ENCODE results near the gene SSU72. TPM values are rescaled to one million over a fixed set of nuclear protein-coding genes. Genes with fewer than 3 reads are reported as not detected.
A peak's percentile ranks its signal among the peaks of the same experiment; 100 is the strongest.
"Not testable (repeated sequence)": the region's sequence is repeated elsewhere in the genome, so short reads cannot be mapped to it uniquely, and the experiment has no call there.

Gene SSU72
- total and polyA plus RNA-seq, 2 donors (not counting 1 experiment from before 2014, with no cell fraction given) = 65.1 to 127 TPM

DNA sequence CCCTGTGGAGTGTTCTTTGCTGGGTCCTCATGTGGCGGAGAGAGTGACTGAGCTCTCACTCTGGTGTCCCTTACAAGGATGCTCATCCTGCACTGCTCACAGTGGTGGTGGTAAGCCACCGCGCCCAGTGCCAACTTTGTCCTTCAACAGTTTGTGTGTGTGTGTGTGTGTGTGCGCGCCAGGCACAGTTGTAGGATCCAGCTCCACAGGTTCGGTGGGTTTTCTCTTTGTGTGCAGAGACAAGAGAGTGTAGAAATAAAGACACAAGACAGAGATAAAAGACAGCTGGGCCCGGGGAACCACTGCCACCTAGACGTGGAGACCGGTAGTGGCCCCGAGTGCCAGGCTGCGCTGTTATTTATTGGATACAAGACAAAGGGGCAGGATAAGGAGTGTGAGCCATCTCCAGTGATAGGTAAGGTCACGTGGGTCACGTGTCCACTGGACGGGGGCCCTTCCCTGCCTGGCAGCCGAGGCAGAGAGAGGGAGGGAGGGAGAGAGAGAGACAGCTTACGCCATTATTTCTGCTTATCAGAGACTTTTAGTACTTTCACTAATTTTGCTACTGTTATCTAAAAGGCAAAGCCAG, 69.8 kb downstream of the SSU72 start:
- H3K4me1 ChIP-seq (ENCODE audit: control insufficient read depth, extremely low read depth, insufficient read depth, low read length); H3K4me2 ChIP-seq (ENCODE audit: extremely low read depth, insufficient read depth, low read length); H3K36me3 ChIP-seq (ENCODE audit: control insufficient read depth, insufficient read depth, low read length); H3K27me3 ChIP-seq (ENCODE audit: control insufficient read depth, insufficient read depth, low read length); H3K79me2 ChIP-seq (ENCODE audit: control insufficient read depth, insufficient read depth, low read length); H3K9me3 ChIP-seq (ENCODE audit: control insufficient read depth, insufficient read depth, low read depth, low read length); H3K9ac ChIP-seq (ENCODE audit: insufficient read depth, low read length); H4K20me1 ChIP-seq (ENCODE audit: control insufficient read depth, extremely low read depth, insufficient read depth, low read length); H3K4me3 ChIP-seq (replicated peaks in 1 of 4; ENCODE audit: control extremely low read depth in 1 of 4, insufficient read depth in 1 of 4, low read depth in 3 of 4, low read length in 4 of 4): not testable (repeated sequence)
- TF ChIP-seq, protein P1, sequence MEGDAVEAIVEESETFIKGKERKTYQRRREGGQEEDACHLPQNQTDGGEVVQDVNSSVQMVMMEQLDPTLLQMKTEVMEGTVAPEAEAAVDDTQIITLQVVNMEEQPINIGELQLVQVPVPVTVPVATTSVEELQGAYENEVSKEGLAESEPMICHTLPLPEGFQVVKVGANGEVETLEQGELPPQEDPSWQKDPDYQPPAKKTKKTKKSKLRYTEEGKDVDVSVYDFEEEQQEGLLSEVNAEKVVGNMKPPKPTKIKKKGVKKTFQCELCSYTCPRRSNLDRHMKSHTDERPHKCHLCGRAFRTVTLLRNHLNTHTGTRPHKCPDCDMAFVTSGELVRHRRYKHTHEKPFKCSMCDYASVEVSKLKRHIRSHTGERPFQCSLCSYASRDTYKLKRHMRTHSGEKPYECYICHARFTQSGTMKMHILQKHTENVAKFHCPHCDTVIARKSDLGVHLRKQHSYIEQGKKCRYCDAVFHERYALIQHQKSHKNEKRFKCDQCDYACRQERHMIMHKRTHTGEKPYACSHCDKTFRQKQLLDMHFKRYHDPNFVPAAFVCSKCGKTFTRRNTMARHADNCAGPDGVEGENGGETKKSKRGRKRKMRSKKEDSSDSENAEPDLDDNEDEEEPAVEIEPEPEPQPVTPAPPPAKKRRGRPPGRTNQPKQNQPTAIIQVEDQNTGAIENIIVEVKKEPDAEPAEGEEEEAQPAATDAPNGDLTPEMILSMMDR (conservative IDR thresholded peaks at IDR 0.05 in 1 of 2, IDR thresholded peaks at IDR 0.05 in 1 of 2; ENCODE audit: low read depth in 1 of 2, low read length in 2 of 2) = peak; percentile 44 to 60
- DNase-seq (ENCODE audit: low read depth in 2 of 2) = peak; percentile 27 to 54
- peak overlapping the region; percentile 73 for H2AFZ ChIP-seq (ENCODE audit: low read length)
- peak overlapping the region; percentile 65 for H3K27ac ChIP-seq (ENCODE audit: insufficient read depth, low read length)

GRCh38 chr1:1495461-1495975, 79.1 kb downstream of the SSU72 start:
- not testable (repeated sequence) for H3K27ac ChIP-seq (ENCODE audit: insufficient read depth, low read length); H3K79me2 ChIP-seq (ENCODE audit: control insufficient read depth, insufficient read depth, low read length); DNase-seq (ENCODE audit: low read depth in 2 of 2); H3K27me3 ChIP-seq (ENCODE audit: control insufficient read depth, insufficient read depth, low read length); H4K20me1 ChIP-seq (ENCODE audit: control insufficient read depth, extremely low read depth, insufficient read depth, low read length); H3K9me3 ChIP-seq (ENCODE audit: control insufficient read depth, insufficient read depth, low read depth, low read length); H3K9ac ChIP-seq (ENCODE audit: insufficient read depth, low read length); H3K4me3 ChIP-seq (replicated peaks in 1 of 4; ENCODE audit: control extremely low read depth in 1 of 4, insufficient read depth in 1 of 4, low read depth in 3 of 4, low read length in 4 of 4); H3K4me1 ChIP-seq (ENCODE audit: control insufficient read depth, extremely low read depth, insufficient read depth, low read length); H2AFZ ChIP-seq (ENCODE audit: low read length); H3K4me2 ChIP-seq (ENCODE audit: extremely low read depth, insufficient read depth, low read length)
- peaks cover 13% of the 10 kb centered on the region for H3K36me3 ChIP-seq (ENCODE audit: control insufficient read depth, insufficient read depth, low read length)

GRCh38 chr1:1494311-1494710, 80.4 kb downstream of the SSU72 start:
- not testable (repeated sequence) for H3K27ac ChIP-seq (ENCODE audit: insufficient read depth, low read length)

More at GRCh38 chr1:1494311-1494710, 80.4 kb downstream of the SSU72 start:
- not testable (repeated sequence) for H3K9me3 ChIP-seq (ENCODE audit: control insufficient read depth, insufficient read depth, low read depth, low read length); H3K27me3 ChIP-seq (ENCODE audit: control insufficient read depth, insufficient read depth, low read length); H2AFZ ChIP-seq (ENCODE audit: low read length); H3K79me2 ChIP-seq (ENCODE audit: control insufficient read depth, insufficient read depth, low read length); DNase-seq (ENCODE audit: low read depth in 2 of 2); H4K20me1 ChIP-seq (ENCODE audit: control insufficient read depth, extremely low read depth, insufficient read depth, low read length); H3K4me2 ChIP-seq (ENCODE audit: extremely low read depth, insufficient read depth, low read length); H3K4me3 ChIP-seq (replicated peaks in 1 of 4; ENCODE audit: control extremely low read depth in 1 of 4, insufficient read depth in 1 of 4, low read depth in 3 of 4, low read length in 4 of 4); H3K4me1 ChIP-seq (ENCODE audit: control insufficient read depth, extremely low read depth, insufficient read depth, low read length); H3K9ac ChIP-seq (ENCODE audit: insufficient read depth, low read length)
- H3K36me3 ChIP-seq (ENCODE audit: control insufficient read depth, insufficient read depth, low read length) = peaks cover 18% of the 10 kb centered on the region

Other genes starting within 250 kb of the SSU72 start
- gene TAS1R3, start 243.6 kb downstream of the SSU72 start, total RNA-seq = 0.17 and 0.26 TPM in 2 replicates
- 0.01 and 0.02 TPM in 2 replicates for gene TAS1R3, start 243.6 kb downstream of the SSU72 start, polyA plus RNA-seq
- gene DVL1, start 225.4 kb downstream of the SSU72 start, total RNA-seq = 78.3 and 107 TPM in 2 replicates
- gene DVL1, start 225.4 kb downstream of the SSU72 start, polyA plus RNA-seq = 9.1 and 12.5 TPM in 2 replicates
- gene MXRA8, start 216.3 kb downstream of the SSU72 start, total RNA-seq = 262 and 397 TPM in 2 replicates
- gene MXRA8, start 216.3 kb downstream of the SSU72 start, polyA plus RNA-seq = 205 and 239 TPM in 2 replicates
- gene AURKAIP1, start 199.7 kb downstream of the SSU72 start, total RNA-seq = 83.2 and 85.2 TPM in 2 replicates
- gene AURKAIP1, start 199.7 kb downstream of the SSU72 start, polyA plus RNA-seq = 42.2 and 66.9 TPM in 2 replicates
- gene CCNL2, start 175.5 kb downstream of the SSU72 start, total RNA-seq = 87.1 and 102 TPM in 2 replicates
- gene CCNL2, start 175.5 kb downstream of the SSU72 start, polyA plus RNA-seq = 70.5 and 116 TPM in 2 replicates
- 80.1 and 81.7 TPM in 2 replicates for gene MRPL20, start 167.6 kb downstream of the SSU72 start, total RNA-seq
- gene MRPL20, start 167.6 kb downstream of the SSU72 start, polyA plus RNA-seq = 150 and 188 TPM in 2 replicates
- 1.3 and 2.0 TPM in 2 replicates for gene ANKRD65, start 153.6 kb downstream of the SSU72 start, total RNA-seq
- 0.84 and 1.9 TPM in 2 replicates for gene ANKRD65, start 153.6 kb downstream of the SSU72 start, polyA plus RNA-seq
- 2.6 and 3.1 TPM in 2 replicates for gene VWA1, start 139.2 kb downstream of the SSU72 start, total RNA-seq
- 1.7 and 2.5 TPM in 2 replicates for gene VWA1, start 139.2 kb downstream of the SSU72 start, polyA plus RNA-seq
- under 0.01 and 0.17 TPM in 2 replicates for gene ATAD3C, start 125.2 kb downstream of the SSU72 start, total RNA-seq
- not detected in 2 replicates for gene ATAD3C, start 125.2 kb downstream of the SSU72 start, polyA plus RNA-seq
- gene ATAD3B, start 103.1 kb downstream of the SSU72 start, total RNA-seq = 14.4 and 15.0 TPM in 2 replicates
- gene ATAD3B, start 103.1 kb downstream of the SSU72 start, polyA plus RNA-seq = 7.0 and 11.6 TPM in 2 replicates
- gene ATAD3A, start 62.7 kb downstream of the SSU72 start, total RNA-seq = 14.4 and 18.0 TPM in 2 replicates
- gene ATAD3A, start 62.7 kb downstream of the SSU72 start, polyA plus RNA-seq = 12.5 and 19.8 TPM in 2 replicates
- gene TMEM240, start 34.2 kb downstream of the SSU72 start, total RNA-seq = 4.9 and 5.4 TPM in 2 replicates
- 1.3 and 1.4 TPM in 2 replicates for gene TMEM240, start 34.2 kb downstream of the SSU72 start, polyA plus RNA-seq
- gene FNDC10, start 25.3 kb upstream of the SSU72 start, total RNA-seq = 0.50 and 0.77 TPM in 2 replicates
- 1.6 and 2.0 TPM in 2 replicates for gene FNDC10, start 25.3 kb upstream of the SSU72 start, polyA plus RNA-seq
- gene MIB2, start 40.6 kb upstream of the SSU72 start, total RNA-seq = 74.3 and 77.3 TPM in 2 replicates
- 4.6 and 7.1 TPM in 2 replicates for gene MIB2, start 40.6 kb upstream of the SSU72 start, polyA plus RNA-seq
- 4.6 and 9.8 TPM in 2 replicates for gene MMP23B, start 57.3 kb upstream of the SSU72 start, total RNA-seq
- 0.82 and 0.89 TPM in 2 replicates for gene MMP23B, start 57.3 kb upstream of the SSU72 start, polyA plus RNA-seq
- 6.7 and 9.7 TPM in 2 replicates for gene CDK11B, start 84.1 kb upstream of the SSU72 start, total RNA-seq
- gene CDK11B, start 84.1 kb upstream of the SSU72 start, polyA plus RNA-seq = 2.5 and 4.3 TPM in 2 replicates
- gene SLC35E2B, start 117.9 kb upstream of the SSU72 start, total RNA-seq = 37.2 and 55.8 TPM in 2 replicates
- gene SLC35E2B, start 117.9 kb upstream of the SSU72 start, polyA plus RNA-seq = 17.5 and 25.5 TPM in 2 replicates
- 10.5 and 14.2 TPM in 2 replicates for gene CDK11A, start 149.5 kb upstream of the SSU72 start, total RNA-seq
- gene CDK11A, start 149.5 kb upstream of the SSU72 start, polyA plus RNA-seq = 2.8 and 3.0 TPM in 2 replicates
- 25.7 and 35.0 TPM in 2 replicates for gene NADK, start 203.6 kb upstream of the SSU72 start, total RNA-seq
- gene NADK, start 203.6 kb upstream of the SSU72 start, polyA plus RNA-seq = 32.7 and 40.2 TPM in 2 replicates

Measured in fibroblast of lung (primary cell).